WERI-Rb-1 (cell line): ENCODE measurements around the gene PIKFYVE.
A peak's percentile ranks its signal among the peaks of the same experiment; 100 is the strongest.
"Not testable (repeated sequence)": the region's sequence is repeated elsewhere in the genome, so short reads cannot be mapped to it uniquely, and the experiment has no call there.

Experiments
- DNase-seq: peaks from one replicate; pipeline ENCODE4 v3.0.0-alpha.2; 2020
- H3K27ac ChIP-seq: fragments of 250-450 bp; sonication (Bioruptor Pico); 2 replicates; pipeline ENCODE4 v1.5.1; 2020; ENCODE audit warnings: mild to moderate bottlenecking, moderate library complexity
- H3K27me3 ChIP-seq: fragments of 250-450 bp; sonication (Bioruptor Pico); 2 replicates; pipeline ENCODE4 v1.5.1; 2021; ENCODE audit warnings: mild to moderate bottlenecking, low read depth, moderate library complexity; ENCODE audit not compliant: insufficient read depth, severe bottlenecking
- H3K36me3 ChIP-seq: fragments of 250-450 bp; sonication (Bioruptor Pico); 2 replicates; pipeline ENCODE4 v1.5.1; 2020; ENCODE audit warnings: mild to moderate bottlenecking, moderate library complexity
- H3K4me3 ChIP-seq: 2 replicates; pipeline ENCODE4 v1.5.1; 2011; ENCODE audit warnings: low read depth, mild to moderate bottlenecking, control low read depth, low read length
- H3K9me3 ChIP-seq: fragments of 250-450 bp; sonication (Bioruptor Pico); 2 replicates; pipeline ENCODE4 v1.5.1; 2021; ENCODE audit warnings: mild to moderate bottlenecking, moderate library complexity; ENCODE audit not compliant: severe bottlenecking
- TF ChIP-seq, protein P1 (sequence below): IDR thresholded peaks from 2 replicates; pipeline ENCODE4 v1.5.1; 2011; ENCODE audit warnings: low read depth, mild to moderate bottlenecking, control low read depth, inconsistent platforms, low read length

The PIKFYVE gene

DNA sequence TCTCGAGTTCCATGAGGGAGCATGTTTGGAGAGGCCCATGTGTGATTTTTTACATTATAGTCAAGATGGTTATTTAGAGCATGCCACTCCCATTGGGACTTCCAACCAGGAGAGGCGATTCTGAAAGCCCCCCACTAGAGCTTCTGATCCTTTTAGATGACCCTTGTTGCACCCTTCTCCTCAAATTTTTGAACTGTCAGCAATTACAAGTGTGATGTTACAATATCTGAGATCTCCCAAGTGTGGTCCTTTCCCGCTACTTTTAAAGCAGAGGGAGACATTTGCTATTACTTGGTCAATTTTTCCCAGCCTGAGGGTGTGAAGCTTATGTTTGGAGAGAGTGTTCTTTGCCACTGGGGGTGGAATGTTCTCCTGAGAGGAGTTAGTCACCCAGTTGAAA, 123.9 kb downstream of the PIKFYVE start:
- Histone ChIP-seq H3K36me3 (no peaks in the 10 kb centered on the region), H3K27ac (no peak overlapping the region), H3K9me3 (peaks cover 8% of the 10 kb centered on the region), H3K27me3 (no peaks in the 10 kb centered on the region), H3K4me3 (no peak overlapping the region)
- TF ChIP-seq, protein P1, sequence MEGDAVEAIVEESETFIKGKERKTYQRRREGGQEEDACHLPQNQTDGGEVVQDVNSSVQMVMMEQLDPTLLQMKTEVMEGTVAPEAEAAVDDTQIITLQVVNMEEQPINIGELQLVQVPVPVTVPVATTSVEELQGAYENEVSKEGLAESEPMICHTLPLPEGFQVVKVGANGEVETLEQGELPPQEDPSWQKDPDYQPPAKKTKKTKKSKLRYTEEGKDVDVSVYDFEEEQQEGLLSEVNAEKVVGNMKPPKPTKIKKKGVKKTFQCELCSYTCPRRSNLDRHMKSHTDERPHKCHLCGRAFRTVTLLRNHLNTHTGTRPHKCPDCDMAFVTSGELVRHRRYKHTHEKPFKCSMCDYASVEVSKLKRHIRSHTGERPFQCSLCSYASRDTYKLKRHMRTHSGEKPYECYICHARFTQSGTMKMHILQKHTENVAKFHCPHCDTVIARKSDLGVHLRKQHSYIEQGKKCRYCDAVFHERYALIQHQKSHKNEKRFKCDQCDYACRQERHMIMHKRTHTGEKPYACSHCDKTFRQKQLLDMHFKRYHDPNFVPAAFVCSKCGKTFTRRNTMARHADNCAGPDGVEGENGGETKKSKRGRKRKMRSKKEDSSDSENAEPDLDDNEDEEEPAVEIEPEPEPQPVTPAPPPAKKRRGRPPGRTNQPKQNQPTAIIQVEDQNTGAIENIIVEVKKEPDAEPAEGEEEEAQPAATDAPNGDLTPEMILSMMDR: no peak
- no peak for DNase-seq

DNA sequence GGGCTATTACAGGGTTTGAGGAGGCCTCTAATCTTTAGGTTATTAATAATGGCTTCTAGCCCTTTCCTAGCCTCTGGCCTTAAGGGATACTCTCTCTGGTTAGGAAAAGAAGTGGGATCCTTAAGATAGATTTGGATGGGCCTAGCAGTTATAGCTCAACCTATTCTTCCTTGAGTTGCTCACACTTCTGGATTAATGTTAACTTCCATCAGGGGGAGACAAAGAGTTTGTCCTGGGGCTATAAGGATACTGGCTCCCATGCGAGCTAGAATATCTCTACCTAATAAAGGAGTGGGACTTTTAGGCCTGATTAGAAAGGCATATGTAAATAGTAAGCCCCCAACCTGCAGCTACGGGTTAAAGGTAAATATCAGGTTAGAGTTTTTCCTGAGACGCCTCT, 126.2 kb downstream of the PIKFYVE start:
- Histone ChIP-seq H3K27ac (no peak overlapping the region), H3K4me3 (no peak overlapping the region), H3K27me3 (no peaks in the 10 kb centered on the region), H3K36me3 (no peaks in the 10 kb centered on the region), H3K9me3 (peaks cover 8% of the 10 kb centered on the region)
- TF ChIP-seq, protein P1: no peak
- no peak for DNase-seq

DNA sequence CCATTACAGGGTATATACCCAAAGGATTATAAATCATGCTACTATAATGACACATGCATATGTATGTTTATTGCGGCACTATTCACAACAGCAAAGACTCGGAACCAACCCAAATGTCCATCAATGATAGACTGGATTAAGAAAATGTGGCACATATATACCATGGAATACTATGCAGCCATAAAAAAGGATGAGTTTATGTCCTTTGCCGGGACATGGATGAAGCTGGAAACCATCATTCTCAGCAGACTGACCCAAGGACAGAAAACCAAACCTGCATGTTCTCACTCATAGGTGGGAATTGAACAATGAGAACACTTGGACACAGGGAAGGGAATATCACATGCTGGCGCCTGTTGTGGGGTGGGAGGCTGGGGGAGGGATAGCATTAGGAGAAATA, 130.7 kb downstream of the PIKFYVE start:
- not testable (repeated sequence) for H3K4me3 ChIP-seq, H3K27ac ChIP-seq, H3K27me3 ChIP-seq, DNase-seq, H3K36me3 ChIP-seq, H3K9me3 ChIP-seq

DNA sequence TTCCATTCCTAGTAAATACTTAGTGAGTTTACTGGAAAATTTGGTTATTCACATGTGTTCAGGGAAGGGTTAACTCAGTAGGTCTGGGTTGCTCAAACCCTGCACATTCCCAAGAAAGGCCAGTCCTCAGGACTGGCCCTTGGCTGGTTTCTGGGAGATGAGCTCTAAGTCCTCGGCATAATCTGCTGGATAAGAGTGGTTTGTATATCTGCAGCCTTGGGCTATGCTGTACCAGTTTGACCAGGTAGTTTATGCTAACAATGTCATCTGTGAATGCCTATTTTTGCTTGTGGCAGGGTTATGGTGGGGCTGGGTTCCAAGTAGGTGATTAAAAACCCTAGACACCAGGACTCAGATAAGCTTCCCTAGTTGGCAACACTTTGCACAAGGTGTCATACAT, 133.1 kb downstream of the PIKFYVE start:
- no peak for DNase-seq
- Histone ChIP-seq H3K4me3 (no peak overlapping the region), H3K9me3 (peaks cover 2% of the 10 kb centered on the region), H3K27me3 (no peaks in the 10 kb centered on the region), H3K27ac (no peak overlapping the region), H3K36me3 (no peaks in the 10 kb centered on the region)
- TF ChIP-seq, protein P1: no peak

DNA sequence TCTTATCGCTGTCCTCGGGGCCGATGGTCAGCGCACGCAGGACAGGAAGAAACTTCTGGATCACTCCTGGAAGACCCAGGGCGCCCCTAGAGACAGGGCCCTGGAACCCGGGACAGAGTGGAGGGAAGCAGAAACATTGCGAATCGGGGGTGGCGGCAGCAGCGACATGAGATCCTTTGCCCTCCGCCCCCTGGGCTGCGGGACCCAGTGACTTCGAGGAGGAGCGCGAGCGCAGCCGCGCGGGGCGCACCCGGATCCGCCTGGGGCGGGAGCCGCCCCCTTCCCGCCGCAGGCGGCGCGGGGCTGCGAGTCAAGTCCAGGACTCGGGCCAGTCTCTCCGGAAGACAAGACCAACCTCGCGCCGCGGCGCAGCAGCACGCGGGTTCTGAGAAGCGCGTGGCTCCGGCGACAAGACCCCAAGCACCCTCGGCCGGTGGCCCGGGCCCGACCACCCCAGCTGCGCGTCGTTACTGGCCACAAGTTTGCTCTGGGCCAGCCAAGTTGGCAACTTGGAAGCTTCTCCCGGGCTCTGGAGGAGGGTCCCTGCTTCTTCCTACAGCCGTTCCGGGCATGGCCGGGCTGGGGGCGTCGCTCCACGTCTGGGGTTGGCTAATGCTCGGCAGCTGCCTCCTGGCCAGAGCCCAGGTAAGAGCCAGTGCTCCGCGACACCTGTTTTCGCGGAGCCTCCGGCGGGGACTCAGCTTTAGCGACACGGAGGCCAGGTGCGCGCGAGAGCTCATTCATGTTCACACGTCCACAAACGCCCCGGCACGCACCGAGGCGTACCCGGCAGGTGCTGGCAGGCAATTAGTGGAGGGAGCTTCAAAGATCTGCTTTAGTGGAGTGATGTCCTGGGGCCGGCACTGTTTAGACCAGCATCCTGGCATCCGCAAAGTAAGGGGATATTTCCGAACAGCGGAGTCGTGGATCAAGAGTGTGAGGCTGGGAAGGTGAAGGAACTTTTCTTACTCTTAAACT, 140.7 kb downstream of the PIKFYVE start, which contains the start of gene PTH2R:
PTH2R (plus strand) TSS at position 319 of the 978 bp plus-strand sequence; CDS start at position 571, 252 bp downstream.
- Histone ChIP-seq H3K36me3 (no peaks in the 10 kb centered on the region), H3K27ac (no peak within 1 kb of the TSS), H3K9me3 (no peaks in the 10 kb centered on the region), H3K27me3 (peaks cover 7% of the 10 kb centered on the region), H3K4me3 (peak within 1 kb of the TSS; percentile 60)
- DNase-seq: peak; percentile 30
- TF ChIP-seq, protein P1: peak; percentile 16; the same call in 1 of the 2 replicates

DNA sequence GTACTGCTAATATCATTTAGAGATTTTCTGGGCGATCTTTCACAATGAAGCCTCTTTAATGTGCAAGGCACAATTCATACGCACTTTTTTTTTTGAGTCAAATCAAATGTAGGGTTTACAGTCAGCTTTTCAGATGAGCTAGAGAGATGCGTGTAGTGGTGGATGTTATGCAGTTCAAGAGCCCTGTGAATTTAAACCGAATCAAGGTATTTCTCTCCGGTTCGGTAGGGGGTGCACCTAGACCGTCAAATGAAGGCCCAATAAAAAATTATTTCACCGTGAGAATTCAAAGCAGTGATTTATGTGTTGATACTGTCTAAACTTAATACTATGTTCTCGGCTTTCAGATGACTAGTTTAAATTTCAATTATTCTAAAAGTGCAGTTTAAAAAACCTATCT, 141.6 kb downstream of the PIKFYVE start:
- peaks cover 7% of the 10 kb centered on the region for H3K27me3 ChIP-seq
- no peak overlapping the region; the same call in 1 of the 2 replicates for H3K4me3 ChIP-seq
- H3K9me3 ChIP-seq: no peaks in the 10 kb centered on the region
- peak; percentile 48 for DNase-seq
- no peak overlapping the region for H3K27ac ChIP-seq
- H3K36me3 ChIP-seq: no peaks in the 10 kb centered on the region
- TF ChIP-seq, protein P1: peak; percentile 44; the same call in 1 of the 2 replicates
